ENCODE data around the gene TOGARAM2.

TOGARAM2 gene

DNA sequence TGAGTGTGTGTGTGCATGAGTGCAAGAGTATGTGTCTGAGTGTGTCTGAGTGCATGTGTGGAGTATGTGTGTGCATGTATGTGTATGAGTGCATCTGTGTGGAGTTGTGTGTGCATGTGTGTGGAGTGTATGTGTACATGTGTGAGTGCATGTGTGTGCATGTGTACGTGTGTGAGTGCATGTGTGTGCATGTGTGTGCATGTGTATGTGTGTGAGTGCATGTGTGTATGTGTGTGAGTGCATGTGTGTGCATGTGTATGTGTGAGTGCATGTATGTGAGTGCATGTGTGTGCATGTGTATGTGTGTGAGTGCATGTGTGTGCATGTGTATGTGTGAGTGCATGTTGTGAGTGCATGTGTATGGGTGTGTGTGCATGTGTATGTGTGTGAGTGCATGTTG, 23.7 kb downstream of the TOGARAM2 start:
- in situ Hi-C loops (cut with HindIII; ENCODE audit: low sequenced_read_pairs), result no loop called here
- H3K4me3 ChIP-seq (ENCODE audit: low read depth, low read length), result no peak overlapping the region

DNA sequence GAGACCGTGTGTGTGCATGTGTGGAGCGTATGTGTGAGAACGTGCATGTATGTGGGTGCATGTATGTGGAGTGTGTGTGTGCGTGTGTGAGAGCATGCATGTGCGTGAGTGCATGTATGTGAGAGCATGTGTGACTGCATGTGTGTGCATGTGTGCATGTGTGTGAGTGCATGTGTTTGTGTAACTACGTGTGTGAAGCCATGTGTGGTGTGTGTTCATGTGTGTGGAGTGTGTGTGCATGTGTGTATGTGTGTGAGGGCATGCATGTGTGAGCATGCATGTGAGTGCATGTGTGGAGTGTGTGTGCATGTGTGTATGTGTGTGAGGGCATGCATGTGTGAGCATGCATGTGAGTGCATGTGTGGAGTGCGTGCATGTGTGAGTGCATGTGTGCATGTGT, 24.2 kb downstream of the TOGARAM2 start:
- in situ Hi-C loops (cut with HindIII; ENCODE audit: low sequenced_read_pairs), result no loop called here

More for the DNA sequence above, 23.7 kb downstream of the TOGARAM2 start:
- no peak for DNase-seq (ENCODE audit: low read depth, low spot score)
- TF ChIP-seq CTCF (IDR thresholded peaks at IDR 0.05; ENCODE audit: low read depth, low read length), result no peak

DNA sequence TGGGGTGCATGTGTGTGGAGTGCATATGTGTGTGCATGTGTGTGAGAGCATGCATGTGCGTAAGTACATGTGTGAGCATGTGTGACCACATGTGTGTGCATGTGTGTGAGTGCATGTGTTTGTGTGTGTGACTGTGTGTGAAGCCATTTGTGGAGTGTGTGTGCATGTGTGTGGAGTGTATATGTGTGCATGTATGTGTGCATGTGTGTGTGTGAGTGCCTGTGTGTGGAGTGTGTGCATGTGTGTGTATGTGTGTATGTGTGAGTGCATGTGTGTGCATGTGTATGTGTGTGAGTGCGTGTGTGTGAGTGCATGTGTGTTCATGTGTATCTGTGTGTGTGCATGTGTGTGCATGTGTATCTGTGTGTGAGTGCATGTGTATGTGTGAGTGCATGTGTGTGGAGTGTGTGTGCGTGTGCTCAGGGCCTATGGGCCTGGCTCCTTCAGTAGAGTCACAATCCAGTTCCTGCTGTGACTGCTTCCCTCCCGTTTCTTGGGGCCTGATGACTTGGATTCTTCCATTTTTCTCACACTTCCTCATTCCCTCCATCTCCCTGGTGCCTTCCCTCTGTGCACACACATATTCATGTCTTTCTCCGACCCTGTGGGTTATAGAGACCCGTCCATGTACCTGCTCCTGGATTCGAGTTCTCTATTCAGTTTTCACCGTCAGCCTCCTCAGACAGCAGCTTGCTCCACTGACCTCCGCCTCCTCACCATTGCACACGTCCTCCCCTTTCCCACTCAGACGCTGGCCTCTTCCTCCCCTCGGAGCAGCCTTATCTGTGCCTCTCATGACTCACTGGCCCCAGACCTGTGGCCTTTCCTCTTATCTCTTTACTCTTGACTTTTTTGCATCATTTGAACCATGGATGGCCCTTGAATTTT, 25.2 kb downstream of the TOGARAM2 start:
- no peak overlapping the region for H3K4me3 ChIP-seq (ENCODE audit: low read depth, low read length)
- DNase-seq (ENCODE audit: low read depth, low spot score), result no peak
- no peak for TF ChIP-seq CTCF (IDR thresholded peaks at IDR 0.05; ENCODE audit: low read depth, low read length)
- in situ Hi-C loops (cut with HindIII; ENCODE audit: low sequenced_read_pairs), result no loop called here

More for the DNA sequence above, 24.2 kb downstream of the TOGARAM2 start:
- no peak for DNase-seq (ENCODE audit: low read depth, low spot score)
- no peak for TF ChIP-seq CTCF (IDR thresholded peaks at IDR 0.05; ENCODE audit: low read depth, low read length)
- no peak overlapping the region for H3K4me3 ChIP-seq (ENCODE audit: low read depth, low read length)

DNA sequence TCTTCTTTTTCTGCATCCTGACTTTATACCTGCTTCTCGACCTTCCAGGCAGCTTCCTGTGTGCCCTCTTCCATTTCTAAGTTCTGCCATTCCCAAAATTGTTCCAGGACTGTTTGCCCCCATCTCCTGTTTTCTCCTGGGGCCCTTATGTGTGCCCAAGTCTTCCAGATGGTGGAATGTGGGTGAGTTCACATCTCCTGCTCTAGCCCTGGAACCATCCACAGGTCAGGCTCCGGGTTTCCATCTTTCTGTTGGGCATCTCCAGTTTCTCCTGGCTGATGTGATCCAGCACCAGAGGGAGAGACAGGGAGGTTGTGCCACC, 25.8 kb downstream of the TOGARAM2 start:
- TF ChIP-seq CTCF (IDR thresholded peaks at IDR 0.05; ENCODE audit: low read depth, low read length), result no peak
- in situ Hi-C loops (cut with HindIII; ENCODE audit: low sequenced_read_pairs), result no loop called here
- no peak for DNase-seq (ENCODE audit: low read depth, low spot score)
- H3K4me3 ChIP-seq (ENCODE audit: low read depth, low read length), result no peak overlapping the region

DNA sequence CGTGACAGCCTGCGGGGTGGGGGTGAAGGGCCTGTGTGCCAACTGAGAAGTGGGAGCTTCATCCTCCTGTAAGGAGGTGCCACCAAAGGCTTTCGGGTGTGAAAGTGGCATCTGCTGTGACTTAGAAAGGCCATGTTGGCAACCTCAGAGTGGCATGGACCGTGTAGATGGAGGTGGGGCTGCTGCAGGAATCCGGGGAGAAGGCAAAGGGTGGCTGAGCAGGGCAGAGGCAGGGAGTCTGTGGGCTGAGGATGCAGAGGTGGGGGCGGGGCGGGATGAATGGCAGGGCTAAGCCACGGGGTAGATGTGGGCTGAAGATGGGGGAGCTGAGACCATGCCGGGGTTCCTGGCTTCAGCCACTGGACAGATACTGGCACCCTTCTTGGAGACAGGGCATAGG, 28.2 kb downstream of the TOGARAM2 start:
- no peak overlapping the region for H3K4me3 ChIP-seq (ENCODE audit: low read depth, low read length)
- DNase-seq (ENCODE audit: low read depth, low spot score), result no peak
- TF ChIP-seq CTCF (IDR thresholded peaks at IDR 0.05; ENCODE audit: low read depth, low read length), result no peak
- in situ Hi-C loops (cut with HindIII; ENCODE audit: low sequenced_read_pairs), result no loop called here

- TF ChIP-seq CTCF (IDR thresholded peaks at IDR 0.05; ENCODE audit: low read depth, low read length), result no peak
- no peak for DNase-seq (ENCODE audit: low read depth, low spot score)
- in situ Hi-C loops (cut with HindIII; ENCODE audit: low sequenced_read_pairs), result no loop called here
- H3K4me3 ChIP-seq (ENCODE audit: low read depth, low read length), result no peak overlapping the region
These were observed 28.9 kb downstream of the TOGARAM2 start for GRCh38 chr2:29009711-29010677.
